CD4-positive, alpha-beta T cell treated with Interleukin-1 beta for 1 hour (primary cell): ENCODE data around the gene TCEAL4.
"Not testable (repeated sequence)": the region's sequence is repeated elsewhere in the genome, so short reads cannot be mapped to it uniquely, and the experiment has no call there.

Experiments
- DNase-seq, 2 donors: peaks; one replicate each; pipeline ENCODE4 v3.0.0-alpha.2; 2020 to 2022

TCEAL4 gene

GRCh38 chrX:103585411-103586313 is at the start of gene TCEAL4:
TSS of gene TCEAL4 (plus strand) at chrX:103585515. CDS start at chrX:103586676, 1,161 bp downstream.
- DNase-seq, result peak; percentile 22 to 25

- DNase-seq, result no peak
Measured at GRCh38 chrX:103536071-103536470, 49.2 kb upstream of the TCEAL4 start.

GRCh38 chrX:103536732-103537131 is 48.6 kb upstream of the TCEAL4 start:
- DNase-seq, result no peak

GRCh38 chrX:103537871-103538387 is 47.4 kb upstream of the TCEAL4 start:
- no peak for DNase-seq

- DNase-seq, result no peak
Measured at GRCh38 chrX:103538728-103539127, 46.6 kb upstream of the TCEAL4 start.

GRCh38 chrX:103539695-103540094 is 45.6 kb upstream of the TCEAL4 start:
- no peak for DNase-seq

- no peak for DNase-seq
Measured at GRCh38 chrX:103540145-103540544, 45.2 kb upstream of the TCEAL4 start.

- DNase-seq, result no peak
Measured at GRCh38 chrX:103549916-103550315, 35.4 kb upstream of the TCEAL4 start.

- no peak for DNase-seq
Measured at GRCh38 chrX:103550415-103551051, 34.8 kb upstream of the TCEAL4 start.

GRCh38 chrX:103552236-103552635 is 33.1 kb upstream of the TCEAL4 start:
- DNase-seq, result no peak

- peak; percentile 71 to 73 for DNase-seq
Measured at GRCh38 chrX:103554687-103555424, 30.5 kb upstream of the TCEAL4 start.

- DNase-seq, result no peak
Measured at GRCh38 chrX:103556963-103557612, 28.2 kb upstream of the TCEAL4 start.

- DNase-seq, result no peak
Measured at GRCh38 chrX:103560256-103560655, 25.1 kb upstream of the TCEAL4 start.

- no peak for DNase-seq
Measured at GRCh38 chrX:103562801-103563200, 22.5 kb upstream of the TCEAL4 start.

- DNase-seq, result no peak
Measured at GRCh38 chrX:103565197-103565596, 20.1 kb upstream of the TCEAL4 start.

- no peak for DNase-seq
Measured at GRCh38 chrX:103565752-103566151, 19.6 kb upstream of the TCEAL4 start.

- DNase-seq, result no peak
Measured at GRCh38 chrX:103571121-103571520, 14.2 kb upstream of the TCEAL4 start.

GRCh38 chrX:103571726-103572125 is 13.6 kb upstream of the TCEAL4 start:
- DNase-seq, result no peak

- no peak for DNase-seq
Measured at GRCh38 chrX:103573202-103573601, 12.1 kb upstream of the TCEAL4 start.

GRCh38 chrX:103584596-103584995 is 719 bp upstream of the TCEAL4 start:
- no peak for DNase-seq

GRCh38 chrX:103586314-103586646 is 965 bp downstream of the TCEAL4 start:
- DNase-seq, result no peak

GRCh38 chrX:103586659-103587058 is 1.3 kb downstream of the TCEAL4 start:
- DNase-seq, result no peak

GRCh38 chrX:103592295-103592694 is 7.0 kb downstream of the TCEAL4 start:
- not testable (repeated sequence) for DNase-seq
